Measurements from ENCODE around the gene PKHD1. TPM values are rescaled to one million over a fixed set of nuclear protein-coding genes. Genes with fewer than 3 reads are reported as not detected.

The PKHD1 gene
- total RNA-seq, 1 experiment from 2014 or later: not detected

DNA sequence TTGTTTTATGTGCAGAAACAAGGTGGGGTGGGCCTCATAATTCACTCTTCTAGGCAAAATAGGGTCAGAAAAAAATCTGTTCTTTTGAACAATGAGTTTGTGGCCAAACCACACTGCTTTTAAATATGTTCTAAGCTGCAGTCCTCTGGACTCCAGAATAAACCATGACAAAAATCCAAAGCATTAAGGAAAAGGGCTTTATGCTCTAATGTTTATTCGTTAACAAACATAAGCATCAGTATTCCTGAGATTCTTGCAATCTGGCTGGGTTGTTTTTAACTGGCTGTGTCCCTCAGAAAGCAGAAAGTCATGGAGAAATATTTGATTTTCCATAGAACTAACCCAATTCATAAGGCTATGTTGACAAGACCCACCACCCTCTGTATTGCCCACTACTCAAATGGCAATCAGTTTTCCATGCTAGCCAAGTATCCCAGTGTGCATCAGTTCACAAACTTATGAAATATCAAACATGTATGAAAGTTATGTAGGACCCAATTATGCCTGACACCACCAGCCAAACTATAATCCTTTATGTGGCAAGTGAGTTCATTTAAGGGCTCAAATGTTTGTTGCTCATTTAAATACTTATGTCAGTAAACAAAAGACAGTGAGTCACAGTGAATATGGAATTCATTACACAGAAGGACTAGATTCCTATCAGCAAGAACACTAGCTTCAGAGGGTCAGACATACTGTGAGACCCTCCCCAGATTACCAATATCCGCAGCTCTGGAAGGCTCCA, 45.1 kb downstream of the PKHD1 start:
- Histone ChIP-seq H3K27me3 (ENCODE audit: control insufficient read depth, insufficient read depth, low read length) (0 out of 2 replicates have a peak, but pooled peaks cover 3% of the 10 kb centered on the region), H3K4me3 (ENCODE audit: low read depth in 2 of 2, low read length in 2 of 2) (no peak overlapping the region), H3K27ac (ENCODE audit: low read length) (no peak overlapping the region), H3K36me3 (ENCODE audit: control insufficient read depth, insufficient read depth, low read length) (no peaks in the 10 kb centered on the region), H3K9me3 (ENCODE audit: control insufficient read depth, insufficient read depth, low read depth, low read length) (no peaks in the 10 kb centered on the region), H3K4me1 (ENCODE audit: control insufficient read depth, insufficient read depth, low read length) (no peaks in the 10 kb centered on the region)
- CTCF ChIA-PET: no interaction called here
- POLR2A ChIA-PET: no interaction called here
- in situ Hi-C loops (cut with HindIII; ENCODE audit: low pct_unique_long_range_greater_than_20kb, low sequenced_read_pairs) (no loop called here), intact Hi-C loops (cut with micrococcal nuclease; ENCODE audit: unreplicated experiment) (no loop called here)
- DNase-seq (ENCODE audit: low read depth, low spot score): no peak
- ATAC-seq: no peak
- no peak for TF ChIP-seq POLR2AphosphoS5 (IDR thresholded peaks at IDR 0.05; ENCODE audit: low read depth, low read length)
- TF ChIP-seq SIN3A (IDR thresholded peaks at IDR 0.05; ENCODE audit: borderline replicate concordance, insufficient read depth, low read depth, low read length): no peak
- TF ChIP-seq, protein P1, sequence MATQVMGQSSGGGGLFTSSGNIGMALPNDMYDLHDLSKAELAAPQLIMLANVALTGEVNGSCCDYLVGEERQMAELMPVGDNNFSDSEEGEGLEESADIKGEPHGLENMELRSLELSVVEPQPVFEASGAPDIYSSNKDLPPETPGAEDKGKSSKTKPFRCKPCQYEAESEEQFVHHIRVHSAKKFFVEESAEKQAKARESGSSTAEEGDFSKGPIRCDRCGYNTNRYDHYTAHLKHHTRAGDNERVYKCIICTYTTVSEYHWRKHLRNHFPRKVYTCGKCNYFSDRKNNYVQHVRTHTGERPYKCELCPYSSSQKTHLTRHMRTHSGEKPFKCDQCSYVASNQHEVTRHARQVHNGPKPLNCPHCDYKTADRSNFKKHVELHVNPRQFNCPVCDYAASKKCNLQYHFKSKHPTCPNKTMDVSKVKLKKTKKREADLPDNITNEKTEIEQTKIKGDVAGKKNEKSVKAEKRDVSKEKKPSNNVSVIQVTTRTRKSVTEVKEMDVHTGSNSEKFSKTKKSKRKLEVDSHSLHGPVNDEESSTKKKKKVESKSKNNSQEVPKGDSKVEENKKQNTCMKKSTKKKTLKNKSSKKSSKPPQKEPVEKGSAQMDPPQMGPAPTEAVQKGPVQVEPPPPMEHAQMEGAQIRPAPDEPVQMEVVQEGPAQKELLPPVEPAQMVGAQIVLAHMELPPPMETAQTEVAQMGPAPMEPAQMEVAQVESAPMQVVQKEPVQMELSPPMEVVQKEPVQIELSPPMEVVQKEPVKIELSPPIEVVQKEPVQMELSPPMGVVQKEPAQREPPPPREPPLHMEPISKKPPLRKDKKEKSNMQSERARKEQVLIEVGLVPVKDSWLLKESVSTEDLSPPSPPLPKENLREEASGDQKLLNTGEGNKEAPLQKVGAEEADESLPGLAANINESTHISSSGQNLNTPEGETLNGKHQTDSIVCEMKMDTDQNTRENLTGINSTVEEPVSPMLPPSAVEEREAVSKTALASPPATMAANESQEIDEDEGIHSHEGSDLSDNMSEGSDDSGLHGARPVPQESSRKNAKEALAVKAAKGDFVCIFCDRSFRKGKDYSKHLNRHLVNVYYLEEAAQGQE (IDR thresholded peaks at IDR 0.05; ENCODE audit: insufficient read depth in 1 of 2, low read depth in 2 of 2, low read length in 1 of 2): no peak
- no peak for TF ChIP-seq CTCF (IDR thresholded peaks at IDR 0.05)
- TF ChIP-seq TCF7L2 (IDR thresholded peaks at IDR 0.05; ENCODE audit: low read depth, low read length): no peak
- BruUV-seq (replicated peaks): no TSS peak

DNA sequence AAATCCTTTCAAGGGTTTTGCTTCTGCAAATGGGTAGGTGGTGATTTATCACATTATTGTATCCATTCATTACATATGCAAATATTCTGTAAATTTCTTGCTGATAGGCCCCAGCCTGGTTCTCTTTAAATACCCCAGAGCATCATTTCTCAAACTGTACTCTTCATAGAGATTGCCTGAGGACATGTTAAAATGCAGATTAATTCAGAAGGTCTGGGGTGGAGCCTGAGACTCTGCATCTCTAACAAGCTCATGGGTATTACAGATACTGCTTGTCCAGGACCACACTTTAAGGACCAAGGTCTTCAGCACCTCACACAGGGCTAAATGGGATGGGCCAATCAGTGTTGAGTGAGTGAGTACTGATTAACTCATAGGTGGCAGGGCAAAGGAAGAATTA, 46.3 kb downstream of the PKHD1 start:
- CTCF ChIA-PET: no interaction called here
- no peak for DNase-seq (ENCODE audit: low read depth, low spot score)
- POLR2A ChIA-PET: no interaction called here

More for the DNA sequence above, 46.3 kb downstream of the PKHD1 start:
- ATAC-seq: no peak
- Histone ChIP-seq H3K27ac (ENCODE audit: low read length) (no peak overlapping the region), H3K4me3 (ENCODE audit: low read depth in 2 of 2, low read length in 2 of 2) (no peak overlapping the region), H3K4me1 (ENCODE audit: control insufficient read depth, insufficient read depth, low read length) (no peaks in the 10 kb centered on the region), H3K36me3 (ENCODE audit: control insufficient read depth, insufficient read depth, low read length) (no peaks in the 10 kb centered on the region), H3K9me3 (ENCODE audit: control insufficient read depth, insufficient read depth, low read depth, low read length) (no peaks in the 10 kb centered on the region), H3K27me3 (ENCODE audit: control insufficient read depth, insufficient read depth, low read length) (0 out of 2 replicates have a peak, but pooled peaks cover 3% of the 10 kb centered on the region)
- in situ Hi-C loops (cut with HindIII; ENCODE audit: low pct_unique_long_range_greater_than_20kb, low sequenced_read_pairs): no loop called here
- no TSS peak for BruUV-seq (replicated peaks)
- intact Hi-C loops (cut with micrococcal nuclease; ENCODE audit: unreplicated experiment): no loop called here
- TF ChIP-seq CTCF (IDR thresholded peaks at IDR 0.05) (no peak), SIN3A (IDR thresholded peaks at IDR 0.05; ENCODE audit: borderline replicate concordance, insufficient read depth, low read depth, low read length) (no peak), TCF7L2 (IDR thresholded peaks at IDR 0.05; ENCODE audit: low read depth, low read length) (no peak), POLR2AphosphoS5 (IDR thresholded peaks at IDR 0.05; ENCODE audit: low read depth, low read length) (no peak)
